OCI-LY3 (cell line): ENCODE results near the gene DCTD.

Source experiments
- CTCF ChIP-seq: fragments of 200-600, 300-600 bp; sonication (generic); IDR thresholded peaks from 2 replicates; pipeline ENCODE4 v1.5.1; 2014; ENCODE audit warnings: antibody characterized with exemption, low read length, low read depth
- EZH2phosphoT487 ChIP-seq: fragments of 200-600 bp; shearing (Covaris generic); IDR thresholded peaks from 2 replicates; pipeline ENCODE4 v1.6.1; 2018; ENCODE audit warnings: antibody characterized with exemption, mixed run types, low read depth

- no peak for TF ChIP-seq CTCF
- TF ChIP-seq EZH2phosphoT487, result no peak
These were observed 61.3 kb downstream of the DCTD start for GRCh38 chr4:182855877-182856276.
